ENCODE data around the gene SELENOP. TPM values are rescaled to one million over a fixed set of nuclear protein-coding genes. Genes with fewer than 3 reads are reported as not detected.

SELENOP gene
- total and polyA plus RNA-seq, 2 of the 8 experiments (the other 6 are each of a cell fraction or from before 2014, with no cell fraction given) = 5.5 to 19.4 TPM

- TF ChIP-seq CHD7 (IDR thresholded peaks at IDR 0.05; ENCODE audit: insufficient replicate concordance, low read length) = no peak
- no peak for TF ChIP-seq SAP30 (IDR thresholded peaks at IDR 0.05; ENCODE audit: insufficient read depth, insufficient replicate concordance, low read length)
- no peak for TF ChIP-seq GABPA (IDR thresholded peaks at IDR 0.05; ENCODE audit: borderline replicate concordance, insufficient read depth, low read length)
- no peak for TF ChIP-seq JUND (IDR thresholded peaks at IDR 0.05; ENCODE audit: low read length)
- TF ChIP-seq E2F6 (IDR thresholded peaks at IDR 0.05) = no peak
- no peak for TF ChIP-seq MAX (IDR thresholded peaks at IDR 0.05)
- TF ChIP-seq KDM5A (IDR thresholded peaks at IDR 0.05; ENCODE audit: low read length) = no peak
Observed at GRCh38 chr5:42854795-42855194, 43.1 kb upstream of the SELENOP start (continued).
